Tibial nerve (tissue), 4 donors: ENCODE measurements around the gene RUNX1.

Source experiments
- CTCF ChIP-seq, 5 experiments: fragments of 200-600 bp in 3 of 5; fragments of 450-650 bp in 2 of 5; sonication (generic) in 3 of 5; IDR thresholded peaks; one replicate each; pipeline ENCODE4 v1.5.1; 2016 to 2019; ENCODE audit warnings: antibody characterized with exemption in 5 of 5, mild to moderate bottlenecking in 3 of 5, moderate library complexity in 2 of 5
- EP300 ChIP-seq, 2 donors: sonication (generic); formaldehyde crosslinking; IDR thresholded peaks; one replicate each; pipeline ENCODE4 v1.6.1; 2017; ENCODE audit warnings: antibody characterized with exemption in 2 of 2, mild to moderate bottlenecking in 1 of 2
- POLR2A ChIP-seq, 2 donors: fragments of 450-650 bp; IDR thresholded peaks; one replicate each; pipeline ENCODE4 v1.6.1; 2017; ENCODE audit warnings: antibody characterized with exemption in 2 of 2, mild to moderate bottlenecking in 2 of 2, moderate library complexity in 2 of 2

DNA sequence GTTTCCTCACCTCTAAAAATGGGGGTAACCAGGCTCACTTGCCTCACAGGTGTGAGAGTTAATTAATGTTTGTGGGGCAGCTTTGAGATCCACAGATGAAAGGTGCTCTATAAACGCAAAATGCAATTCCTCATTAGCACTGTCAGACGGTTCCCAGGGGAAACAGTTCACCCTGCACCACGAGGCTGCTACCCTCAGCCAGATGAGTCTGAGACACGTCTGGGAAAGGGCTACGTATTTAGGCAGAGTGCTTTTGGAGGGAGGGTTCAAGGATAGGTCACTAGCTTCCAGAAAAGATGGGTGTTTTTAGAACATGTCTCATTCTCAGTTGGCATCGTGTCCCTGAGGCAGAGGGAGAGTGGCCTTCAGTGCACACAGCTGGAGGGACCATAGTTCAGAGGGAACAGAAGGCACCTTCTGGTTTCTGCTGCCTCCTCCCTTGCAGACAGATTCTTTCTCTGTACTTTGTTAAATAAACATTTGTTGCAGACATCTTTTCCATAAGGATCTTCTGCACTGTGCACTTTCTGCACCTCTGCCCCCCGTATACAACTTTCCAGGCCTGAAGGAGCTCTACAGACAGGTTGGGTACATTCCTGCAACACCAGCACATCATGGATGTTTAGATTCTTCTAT is 240.4 kb downstream of the RUNX1 start:
- TF ChIP-seq CTCF (IDR thresholded peaks at IDR 0.05) (no peak), EP300 (IDR thresholded peaks at IDR 0.05) (no peak), POLR2A (IDR thresholded peaks at IDR 0.05) (no peak)
